Measurements from ENCODE around the gene KCNMA1.
A peak's percentile ranks its signal among the peaks of the same experiment; 100 is the strongest.

Gene KCNMA1

GRCh38 chr10:77120666-77121376 is 516.8 kb downstream of the KCNMA1 start:
- Mint-ChIP-seq H3K9me3 (no peaks in the 10 kb centered on the region), H3K36me3 (ENCODE audit: low read depth) (no peaks in the 10 kb centered on the region), H3K27me3 (peaks cover 10% of the 10 kb centered on the region), H3K4me1 (no peaks in the 10 kb centered on the region), H3K27ac (no peak overlapping the region), H3K4me3 (no peak overlapping the region)
- DNase-seq (no peak), ATAC-seq (no peak)

- DNase-seq, result no peak
- Mint-ChIP-seq H3K9me3 (no peaks in the 10 kb centered on the region), H3K27me3 (peaks cover 10% of the 10 kb centered on the region), H3K36me3 (ENCODE audit: low read depth) (no peaks in the 10 kb centered on the region), H3K27ac (no peak overlapping the region), H3K4me1 (no peaks in the 10 kb centered on the region), H3K4me3 (no peak overlapping the region)
- ATAC-seq, result no peak
These were observed 517.6 kb downstream of the KCNMA1 start for GRCh38 chr10:77120012-77120411.

- no peak for ATAC-seq
- Mint-ChIP-seq H3K4me1 (no peaks in the 10 kb centered on the region), H3K4me3 (no peak overlapping the region), H3K9me3 (no peaks in the 10 kb centered on the region), H3K27ac (no peak overlapping the region), H3K27me3 (peaks cover 12% of the 10 kb centered on the region), H3K36me3 (ENCODE audit: low read depth) (no peaks in the 10 kb centered on the region)
- DNase-seq, result no peak
These were observed 518.9 kb downstream of the KCNMA1 start for GRCh38 chr10:77118603-77119282.

- H3K9me3 Mint-ChIP-seq, result no peaks in the 10 kb centered on the region
- ATAC-seq (no peak), DNase-seq (no peak)
- peaks cover 12% of the 10 kb centered on the region for H3K27me3 Mint-ChIP-seq
- H3K27ac Mint-ChIP-seq, result no peak overlapping the region
- no peaks in the 10 kb centered on the region for H3K36me3 Mint-ChIP-seq (ENCODE audit: low read depth)
- no peaks in the 10 kb centered on the region for H3K4me1 Mint-ChIP-seq
- no peak overlapping the region for H3K4me3 Mint-ChIP-seq
These were observed 520.1 kb downstream of the KCNMA1 start for GRCh38 chr10:77117501-77117900.

GRCh38 chr10:77116904-77117303 is 520.7 kb downstream of the KCNMA1 start:
- DNase-seq (no peak), ATAC-seq (no peak)
- Mint-ChIP-seq H3K36me3 (ENCODE audit: low read depth) (no peaks in the 10 kb centered on the region), H3K4me3 (no peak overlapping the region), H3K27ac (no peak overlapping the region), H3K9me3 (no peaks in the 10 kb centered on the region), H3K27me3 (peaks cover 12% of the 10 kb centered on the region), H3K4me1 (no peaks in the 10 kb centered on the region)

- no peak overlapping the region for H3K27ac Mint-ChIP-seq
- ATAC-seq (no peak), DNase-seq (no peak)
- peaks cover 8% of the 10 kb centered on the region for H3K27me3 Mint-ChIP-seq
- H3K4me3 Mint-ChIP-seq, result no peak overlapping the region
- no peaks in the 10 kb centered on the region for H3K9me3 Mint-ChIP-seq
- no peaks in the 10 kb centered on the region for H3K4me1 Mint-ChIP-seq
- H3K36me3 Mint-ChIP-seq (ENCODE audit: low read depth), result no peaks in the 10 kb centered on the region
These were observed 523.3 kb downstream of the KCNMA1 start for GRCh38 chr10:77114181-77114821.

- peak; percentile 7 for DNase-seq
- H3K4me3 Mint-ChIP-seq, result no peak overlapping the region
- peaks cover 4% of the 10 kb centered on the region for H3K27me3 Mint-ChIP-seq
- H3K27ac Mint-ChIP-seq, result no peak overlapping the region
- ATAC-seq, result peak; percentile 54
- H3K4me1 Mint-ChIP-seq, result no peaks in the 10 kb centered on the region
- no peaks in the 10 kb centered on the region for H3K9me3 Mint-ChIP-seq
- H3K36me3 Mint-ChIP-seq (ENCODE audit: low read depth), result no peaks in the 10 kb centered on the region
These were observed 525.7 kb downstream of the KCNMA1 start for GRCh38 chr10:77111611-77112550.

- no peak overlapping the region for H3K4me3 Mint-ChIP-seq
- no peaks in the 10 kb centered on the region for H3K9me3 Mint-ChIP-seq
- no peak overlapping the region for H3K27ac Mint-ChIP-seq
These were observed 526.9 kb downstream of the KCNMA1 start for GRCh38 chr10:77110757-77111156.

GRCh38 chr10:77109351-77109994 is 528.1 kb downstream of the KCNMA1 start:
- Mint-ChIP-seq H3K36me3 (ENCODE audit: low read depth) (no peaks in the 10 kb centered on the region), H3K4me3 (no peak overlapping the region), H3K4me1 (peaks cover 1% of the 10 kb centered on the region), H3K27me3 (peaks cover 3% of the 10 kb centered on the region), H3K27ac (no peak overlapping the region), H3K9me3 (no peaks in the 10 kb centered on the region)
- ATAC-seq, result no peak
- no peak for DNase-seq

More at GRCh38 chr10:77110757-77111156, 526.9 kb downstream of the KCNMA1 start:
- ATAC-seq, result no peak
- Mint-ChIP-seq H3K4me1 (peaks cover 1% of the 10 kb centered on the region), H3K36me3 (ENCODE audit: low read depth) (no peaks in the 10 kb centered on the region), H3K27me3 (peaks cover 4% of the 10 kb centered on the region)
- no peak for DNase-seq

- peaks cover 6% of the 10 kb centered on the region for H3K27me3 Mint-ChIP-seq
- H3K9me3 Mint-ChIP-seq, result no peaks in the 10 kb centered on the region
- DNase-seq, result no peak
- ATAC-seq, result no peak
- H3K4me3 Mint-ChIP-seq, result no peak overlapping the region
- peaks cover 1% of the 10 kb centered on the region for H3K4me1 Mint-ChIP-seq
- H3K36me3 Mint-ChIP-seq (ENCODE audit: low read depth), result no peaks in the 10 kb centered on the region
- H3K27ac Mint-ChIP-seq, result no peak overlapping the region
These were observed 530.9 kb downstream of the KCNMA1 start for GRCh38 chr10:77106676-77107075.

GRCh38 chr10:77105761-77106221 is 531.8 kb downstream of the KCNMA1 start:
- Mint-ChIP-seq H3K4me3 (no peak overlapping the region), H3K36me3 (ENCODE audit: low read depth) (no peaks in the 10 kb centered on the region), H3K27ac (no peak overlapping the region), H3K4me1 (peaks cover 1% of the 10 kb centered on the region), H3K9me3 (no peaks in the 10 kb centered on the region), H3K27me3 (peaks cover 6% of the 10 kb centered on the region)
- no peak for DNase-seq
- no peak for ATAC-seq

GRCh38 chr10:77104459-77104980 is 533.1 kb downstream of the KCNMA1 start:
- Mint-ChIP-seq H3K27me3 (peaks cover 6% of the 10 kb centered on the region), H3K4me1 (peaks cover 1% of the 10 kb centered on the region), H3K4me3 (no peak overlapping the region), H3K27ac (peak overlapping the region; percentile 41), H3K36me3 (ENCODE audit: low read depth) (no peaks in the 10 kb centered on the region), H3K9me3 (no peaks in the 10 kb centered on the region)
- ATAC-seq (no peak), DNase-seq (no peak)

GRCh38 chr10:77103213-77103612 is 534.4 kb downstream of the KCNMA1 start:
- no peak for DNase-seq
- no peaks in the 10 kb centered on the region for H3K36me3 Mint-ChIP-seq (ENCODE audit: low read depth)
- no peaks in the 10 kb centered on the region for H3K9me3 Mint-ChIP-seq
- no peak overlapping the region for H3K27ac Mint-ChIP-seq
- H3K4me3 Mint-ChIP-seq, result no peak overlapping the region
- no peak for ATAC-seq
- H3K27me3 Mint-ChIP-seq, result peaks cover 6% of the 10 kb centered on the region
- H3K4me1 Mint-ChIP-seq, result peaks cover 1% of the 10 kb centered on the region
